NCI-H345 (cell line): Measurements from ENCODE around the gene NUDCD2.
"Not testable (repeated sequence)": the region's sequence is repeated elsewhere in the genome, so short reads cannot be mapped to it uniquely, and the experiment has no call there.

Source experiments
- DNase-seq: peaks from one replicate; lab custom pipeline; 2025; lab: John Stamatoyannopoulos, UW

The NUDCD2 gene

DNA sequence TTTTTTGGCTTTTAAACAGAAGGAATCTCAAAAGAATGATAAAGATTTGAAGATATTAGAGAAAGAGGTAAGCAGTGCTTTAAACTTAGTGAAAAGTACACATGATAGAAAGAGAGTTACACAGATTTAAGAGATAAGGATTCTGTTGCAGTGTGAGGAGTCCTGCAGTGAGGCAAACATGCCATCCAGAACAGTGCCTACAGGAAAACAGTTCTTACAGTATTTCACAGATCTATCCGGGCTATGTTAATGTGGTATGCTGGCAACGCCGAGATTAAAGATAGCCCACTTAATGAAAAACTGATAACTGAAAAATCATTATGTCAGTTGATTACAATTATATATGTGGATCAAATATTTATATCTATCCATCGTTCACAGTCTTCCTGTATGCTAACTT lies 7.8 kb upstream of the NUDCD2 start:
- DNase-seq: no peak

DNA sequence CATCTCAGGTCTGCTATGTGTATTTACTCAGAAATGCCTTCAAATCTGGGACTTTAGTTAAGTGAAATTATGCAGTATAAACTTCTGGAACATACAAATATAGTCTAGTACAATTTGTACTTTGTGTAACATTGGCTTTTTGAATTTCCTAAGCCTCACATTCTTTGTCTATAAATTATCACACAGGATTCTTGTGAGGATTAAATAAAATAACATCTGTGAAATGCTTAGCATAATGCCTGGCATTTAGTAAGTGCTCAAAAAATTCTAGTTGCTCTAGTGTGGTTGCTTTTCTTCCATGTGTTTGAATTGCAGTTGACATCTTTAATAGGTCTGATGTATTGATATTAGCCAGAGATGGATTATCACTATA lies 3.1 kb upstream of the NUDCD2 start:
- DNase-seq: no peak

DNA sequence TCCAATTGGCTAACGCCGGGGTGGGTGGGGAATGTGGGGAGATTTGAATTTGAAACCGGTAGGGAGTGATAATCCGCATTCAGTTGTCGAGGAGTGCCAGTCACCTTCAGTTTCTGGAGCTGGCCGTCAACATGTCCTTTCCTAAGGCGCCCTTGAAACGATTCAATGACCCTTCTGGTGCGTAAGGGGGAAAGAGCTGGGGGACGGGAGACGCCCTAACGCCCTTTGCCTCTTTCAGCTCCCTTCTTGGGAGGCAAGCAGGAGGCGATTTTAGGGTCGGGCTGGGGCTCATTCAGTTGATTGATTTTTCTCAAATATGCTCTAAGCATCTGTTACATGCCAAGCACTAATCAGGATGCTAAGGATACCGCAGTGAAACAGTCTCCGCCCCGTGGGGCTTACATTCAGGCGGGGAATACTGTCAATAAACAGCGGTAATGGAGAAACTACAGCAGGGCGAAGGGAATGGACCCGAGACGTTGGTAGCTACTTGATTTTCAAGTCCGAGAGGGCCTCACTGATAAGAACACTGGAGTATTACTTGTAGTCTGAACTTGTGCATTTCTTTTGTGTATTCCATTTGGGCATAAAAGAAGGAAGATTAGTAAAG lies 765 bp upstream of the NUDCD2 start, which contains the start of gene HMMR:
Gene HMMR (plus strand): TSS at position 71 of the 610 bp plus-strand sequence. CDS start 61 bp downstream, at position 132.
- DNase-seq: peak; percentile 73

DNA sequence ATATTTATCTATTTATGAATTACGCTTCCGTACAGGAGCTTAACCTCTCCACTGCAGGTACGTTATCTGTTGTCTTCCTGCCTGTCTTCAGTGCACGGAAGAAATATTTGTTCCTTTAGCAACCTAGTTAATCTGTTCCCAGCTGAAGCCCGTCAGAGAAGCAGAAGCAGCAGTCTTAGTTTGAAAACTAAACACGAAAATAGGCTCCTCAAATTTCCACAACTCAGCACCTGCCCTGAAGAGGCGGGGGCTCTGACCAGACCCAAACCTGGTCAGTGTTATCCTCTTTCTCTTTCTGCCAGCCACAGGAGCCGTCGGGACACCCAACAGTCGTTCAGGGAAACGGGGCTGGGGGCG lies 462 bp downstream of the NUDCD2 start:
- DNase-seq: no peak

DNA sequence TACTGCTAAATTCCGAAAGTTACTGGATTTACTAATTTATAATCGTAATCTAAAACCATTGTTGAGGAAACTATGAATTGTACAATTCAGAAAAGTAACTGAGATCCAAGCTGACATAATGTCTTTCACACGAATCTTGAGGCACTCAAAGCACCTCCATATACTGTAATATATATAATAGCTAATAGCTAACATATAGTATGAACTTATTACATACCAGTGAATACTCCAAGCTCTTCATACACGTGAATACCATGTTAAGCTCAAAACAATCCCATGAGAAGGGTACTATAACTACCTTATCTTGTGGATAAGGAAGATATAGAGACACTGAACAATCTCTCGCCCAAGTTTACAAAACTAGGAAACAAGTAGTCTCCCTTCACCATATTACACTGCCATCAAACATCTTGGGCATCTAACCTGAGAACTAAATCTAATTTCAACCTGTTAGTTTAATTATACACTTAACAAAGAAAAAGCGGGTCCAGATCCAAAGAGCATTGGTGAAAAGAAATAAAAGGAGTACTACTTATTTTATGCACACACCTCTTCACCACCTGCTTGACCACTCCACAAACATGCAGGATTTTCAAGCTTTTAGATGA lies 1.0 kb downstream of the NUDCD2 start:
- no peak for DNase-seq

DNA sequence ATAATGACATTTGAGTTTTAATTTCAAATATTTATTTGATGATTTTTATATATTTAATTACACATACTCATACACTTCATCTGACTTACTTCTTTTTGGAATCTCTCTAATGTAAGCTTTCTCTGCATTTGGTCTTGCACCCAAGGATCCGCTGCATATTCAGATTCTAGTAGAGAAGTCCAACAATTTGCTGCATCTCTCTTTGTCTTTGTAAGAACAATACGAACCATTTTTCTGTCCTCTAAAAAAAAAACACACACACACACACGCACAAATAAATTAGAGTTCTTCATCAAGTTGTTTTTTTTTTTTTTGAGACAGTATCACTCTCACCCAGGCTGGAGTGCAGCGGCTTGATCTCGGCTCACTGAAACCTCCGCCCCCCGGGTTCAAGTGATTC lies 3.1 kb downstream of the NUDCD2 start:
- no peak for DNase-seq

DNA sequence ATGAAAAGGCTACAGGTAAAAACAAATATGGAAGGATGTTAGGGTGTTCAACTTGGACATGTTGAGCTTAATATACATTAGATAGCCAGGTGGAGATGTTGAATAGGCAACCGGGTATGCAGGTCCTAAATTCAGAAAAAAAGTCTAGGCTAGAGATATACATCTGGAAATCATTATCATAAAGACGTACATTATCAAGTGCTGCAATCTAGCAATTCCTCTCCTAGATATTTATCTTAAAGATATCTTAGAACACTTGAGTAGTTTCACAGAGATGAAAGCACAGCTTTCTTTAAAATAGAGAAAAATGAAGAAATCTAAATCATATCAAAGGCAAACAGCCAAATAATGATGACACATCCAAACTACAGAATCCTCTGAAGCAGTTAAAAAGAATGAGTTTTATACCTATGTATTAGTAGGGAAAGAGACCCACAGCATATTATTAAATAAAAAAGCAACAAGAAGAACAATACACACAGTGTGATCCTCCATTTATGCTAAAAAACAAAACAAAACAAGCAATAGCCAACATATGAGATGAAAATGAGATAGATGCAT lies 3.8 kb downstream of the NUDCD2 start:
- DNase-seq: no peak

DNA sequence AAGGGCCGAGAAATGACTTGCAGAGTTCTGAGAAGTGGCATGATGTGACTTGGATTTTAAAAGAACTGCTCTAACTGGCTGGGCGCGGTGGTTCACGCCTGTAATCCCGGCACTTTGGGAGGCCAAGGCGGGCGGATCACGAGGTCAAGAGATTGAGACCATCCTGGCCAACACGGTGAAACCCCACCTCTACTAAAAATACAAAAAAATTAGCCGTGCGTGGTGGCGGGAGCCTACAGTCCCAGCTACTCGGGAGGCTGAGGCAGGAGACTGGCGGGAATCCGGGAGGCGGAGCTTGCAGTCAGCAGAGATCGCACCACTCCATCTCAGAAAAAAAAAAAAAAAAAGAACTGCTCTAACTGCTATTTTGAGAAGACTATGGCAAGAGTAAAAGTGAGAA lies 4.5 kb downstream of the NUDCD2 start:
- not testable (repeated sequence) for DNase-seq

DNA sequence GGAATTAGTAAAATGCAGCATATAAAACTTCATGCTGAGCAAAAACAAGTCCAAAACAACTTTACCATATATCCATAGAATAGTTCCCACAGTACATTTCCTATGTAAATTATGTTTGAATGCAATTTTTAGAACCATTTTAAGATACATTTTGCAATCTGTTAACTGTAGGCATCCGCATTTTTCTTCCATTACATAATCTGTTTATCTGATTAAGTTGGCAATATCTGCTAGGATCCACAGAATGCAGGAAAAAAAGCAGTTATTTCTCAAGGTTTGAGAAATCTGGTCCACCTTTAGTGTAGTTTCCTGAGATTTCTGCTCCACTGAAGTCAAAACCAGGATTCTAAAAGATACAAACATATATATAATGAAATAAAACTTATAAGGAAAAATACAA lies 6.2 kb downstream of the NUDCD2 start:
- no peak for DNase-seq

DNA sequence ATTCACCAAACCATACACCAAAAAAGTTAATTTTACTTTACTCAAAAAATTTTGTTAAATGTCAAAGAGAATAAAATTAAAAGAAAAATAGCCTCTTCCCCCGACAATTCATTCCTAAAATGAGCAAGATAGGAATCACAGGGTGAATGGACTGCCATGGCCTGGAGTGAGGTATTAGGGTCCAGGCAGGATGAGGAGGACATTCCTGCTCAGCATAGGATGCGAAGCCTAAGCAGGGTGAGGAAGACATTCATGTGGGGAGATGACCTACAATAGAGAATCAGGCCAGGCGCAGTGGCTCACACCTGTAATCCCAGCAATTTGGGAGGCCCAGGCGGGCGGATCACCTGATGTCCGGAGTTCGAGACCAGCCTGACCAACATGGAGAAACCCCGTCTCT lies 8.4 kb downstream of the NUDCD2 start:
- no peak for DNase-seq

DNA sequence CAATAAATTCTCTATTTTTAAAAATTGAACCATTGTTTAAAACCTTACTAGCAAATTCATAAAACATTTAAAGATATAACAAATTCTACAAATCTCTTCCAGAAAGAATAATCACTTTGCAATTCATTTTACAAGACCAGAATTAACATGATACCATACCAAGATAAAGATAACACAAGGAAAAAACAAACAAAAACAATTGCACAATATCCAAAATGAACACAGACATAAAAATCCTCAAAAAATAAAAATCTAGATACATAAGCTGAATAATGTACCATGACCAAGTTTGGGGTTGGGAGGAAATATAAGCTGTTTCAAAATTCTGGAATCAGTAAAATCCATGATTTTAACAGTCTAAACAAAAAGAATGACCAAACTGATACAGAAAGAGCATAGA lies 11.4 kb downstream of the NUDCD2 start:
- DNase-seq: no peak

DNA sequence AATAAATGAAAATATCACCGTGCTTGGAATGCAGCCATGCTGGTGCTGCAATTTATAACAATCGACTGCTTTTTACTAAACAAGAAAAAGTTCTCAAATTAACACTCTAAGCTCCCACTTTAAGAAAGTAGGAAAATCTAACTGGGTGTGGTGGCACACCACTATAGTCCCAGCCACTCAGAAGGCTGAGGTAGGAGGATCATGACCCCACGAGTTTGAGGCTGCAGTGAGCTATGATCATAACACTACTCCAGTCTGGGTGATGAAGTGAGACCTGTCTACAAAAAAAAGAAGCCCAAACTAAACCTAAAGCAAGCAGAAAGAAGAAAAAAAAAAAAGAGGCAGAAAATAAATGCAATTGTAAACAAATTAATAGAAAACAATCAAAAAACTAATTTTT lies 12.0 kb downstream of the NUDCD2 start:
- no peak for DNase-seq

DNA sequence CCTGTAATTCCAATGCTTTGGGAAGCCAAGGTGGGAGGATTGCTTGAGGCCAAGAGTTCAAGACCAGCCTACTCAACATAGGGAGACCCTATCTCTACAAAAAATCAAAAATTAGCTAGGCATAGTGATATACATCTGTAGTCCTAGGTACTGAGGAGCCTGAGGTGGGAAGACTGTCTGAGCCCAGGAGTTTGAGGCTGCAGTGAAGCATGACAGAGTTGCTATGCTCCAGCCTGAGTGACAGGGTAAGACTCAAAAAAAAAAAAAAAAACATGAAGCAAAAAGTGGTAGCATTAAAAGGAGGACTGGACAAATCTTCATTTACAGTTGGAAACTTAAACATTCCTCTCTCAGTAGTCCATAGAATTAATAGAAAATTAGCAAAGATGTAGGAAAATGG lies 12.7 kb downstream of the NUDCD2 start:
- no peak for DNase-seq

DNA sequence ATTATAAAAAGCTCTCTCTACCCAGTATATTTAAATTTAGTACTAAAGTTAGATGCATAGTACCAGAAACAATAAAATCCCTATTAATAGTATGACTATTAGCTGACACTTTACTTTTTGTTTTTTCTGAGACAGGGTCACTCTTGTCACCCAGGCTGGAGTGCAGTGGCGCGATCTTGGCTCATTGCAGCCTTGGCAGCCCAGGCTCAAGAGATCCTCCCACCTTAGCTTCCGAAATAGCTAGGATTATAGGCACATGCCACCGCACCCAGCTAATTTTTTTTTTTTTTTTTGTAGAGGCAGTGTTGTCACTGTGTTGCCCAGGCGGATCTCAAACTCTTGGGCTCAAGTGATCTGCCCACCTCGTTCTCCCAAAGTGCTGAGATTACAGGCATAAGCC lies 14.6 kb downstream of the NUDCD2 start:
- DNase-seq: no peak

DNA sequence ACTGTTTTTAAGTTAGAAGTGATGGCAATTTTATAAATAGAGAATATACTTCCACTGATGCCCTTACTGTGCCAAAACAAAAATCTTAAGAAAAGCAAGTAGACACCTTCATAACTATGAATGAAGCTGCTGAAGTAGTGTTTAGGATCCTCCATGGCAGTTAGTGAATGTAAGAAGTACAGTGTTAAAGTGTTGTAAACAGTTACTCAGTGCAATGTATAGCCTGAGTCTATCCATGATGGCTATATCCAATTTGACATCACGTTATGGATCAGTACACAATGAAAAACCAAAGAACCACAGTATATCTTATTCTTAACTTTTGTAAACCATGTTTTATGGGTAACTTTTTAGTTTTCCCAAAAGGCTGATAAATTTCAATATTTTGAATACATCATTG lies 15.4 kb downstream of the NUDCD2 start:
- DNase-seq: no peak

DNA sequence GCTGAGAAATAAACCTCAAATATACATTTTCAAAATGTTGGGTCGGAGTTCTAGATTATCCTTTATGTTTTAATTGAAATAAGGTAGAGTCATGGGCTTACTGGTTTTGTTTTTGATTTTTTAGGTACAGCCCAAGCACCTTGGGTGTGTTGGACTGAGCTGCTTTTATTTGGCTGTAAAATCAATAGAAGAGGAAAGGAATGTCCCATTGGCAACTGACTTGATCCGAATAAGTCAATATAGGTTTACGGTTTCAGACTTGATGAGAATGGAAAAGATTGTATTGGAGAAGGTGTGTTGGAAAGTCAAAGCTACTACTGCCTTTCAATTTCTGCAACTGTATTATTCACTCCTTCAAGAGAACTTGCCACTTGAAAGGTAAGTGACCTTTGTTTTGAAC lies 18.9 kb downstream of the NUDCD2 start:
- DNase-seq: no peak

DNA sequence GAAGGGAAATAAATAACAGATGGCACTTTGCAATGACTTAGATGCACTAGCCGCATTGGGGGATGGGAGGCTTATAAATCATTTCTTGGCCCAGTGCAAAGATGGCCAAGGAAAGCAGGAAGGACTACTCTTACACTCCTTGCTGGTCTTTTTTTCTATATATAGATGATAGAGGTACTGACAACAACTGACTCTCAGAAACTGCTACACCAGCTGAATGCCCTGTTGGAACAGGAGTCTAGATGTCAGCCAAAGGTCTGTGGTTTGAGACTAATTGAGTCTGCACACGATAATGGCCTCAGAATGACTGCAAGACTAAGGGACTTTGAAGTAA lies 20.8 kb downstream of the NUDCD2 start:
- DNase-seq: no peak

DNA sequence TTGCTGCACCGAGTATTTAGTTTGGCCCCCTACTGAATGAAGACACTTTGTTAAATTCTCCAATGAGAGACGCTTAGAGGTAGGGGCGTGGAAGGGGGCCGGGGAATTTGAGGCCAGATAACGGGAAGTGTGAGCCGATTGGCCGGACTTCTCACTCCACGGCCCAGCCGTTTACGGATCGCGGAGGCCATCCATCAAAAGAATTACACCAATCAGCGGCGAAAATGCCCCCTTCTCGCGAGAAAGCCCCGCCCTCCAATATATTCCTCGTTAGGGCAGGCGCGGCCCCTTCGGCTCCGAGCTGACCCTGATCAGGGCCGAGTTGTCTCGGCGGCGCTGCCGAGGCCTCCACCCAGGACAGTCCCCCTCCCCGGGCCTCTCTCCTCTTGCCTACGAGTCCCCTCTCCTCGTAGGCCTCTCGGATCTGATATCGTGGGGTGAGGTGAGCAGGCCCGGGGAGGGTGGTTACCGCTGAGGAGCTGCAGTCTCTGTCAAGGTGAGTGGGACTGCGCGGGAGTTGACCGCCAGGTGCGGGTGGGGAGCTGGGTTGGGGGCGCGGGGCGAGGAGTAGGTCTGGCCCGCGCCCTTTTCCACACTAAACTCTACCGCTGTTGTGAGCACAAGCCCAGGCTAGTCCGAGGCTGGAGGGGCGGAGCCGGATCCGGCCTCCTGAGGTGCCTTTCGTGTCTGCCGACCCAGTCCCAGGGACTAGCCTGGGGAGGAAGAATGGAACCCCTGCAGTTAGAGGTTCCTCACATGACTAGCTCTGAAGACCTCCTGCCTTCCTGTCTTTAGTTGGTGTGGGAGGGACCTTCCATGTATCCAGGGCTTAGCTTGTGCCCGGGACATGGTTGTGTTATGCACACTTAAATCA lies 22.4 kb downstream of the NUDCD2 start, which contains the start of gene CCNG1:
Gene CCNG1 (plus strand): TSS at position 287 of the 874 bp plus-strand sequence. CDS start 1,662 bp downstream, outside the sequence.
- DNase-seq: peak; percentile 98

DNA sequence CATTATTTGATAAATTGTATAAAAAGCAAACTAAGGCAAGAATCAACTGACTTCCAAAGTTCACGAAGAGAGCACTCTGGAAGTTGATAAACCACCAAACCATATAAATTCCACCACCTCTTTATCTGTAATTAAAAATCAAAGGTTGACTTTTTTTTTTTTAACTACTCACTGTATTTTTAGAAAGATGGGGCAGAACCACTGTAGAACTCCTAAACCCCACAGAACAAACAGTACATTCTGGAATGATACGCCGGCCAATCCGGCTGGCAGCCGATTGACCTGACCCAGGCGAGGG lies 22.9 kb downstream of the NUDCD2 start:
- DNase-seq: no peak

DNA sequence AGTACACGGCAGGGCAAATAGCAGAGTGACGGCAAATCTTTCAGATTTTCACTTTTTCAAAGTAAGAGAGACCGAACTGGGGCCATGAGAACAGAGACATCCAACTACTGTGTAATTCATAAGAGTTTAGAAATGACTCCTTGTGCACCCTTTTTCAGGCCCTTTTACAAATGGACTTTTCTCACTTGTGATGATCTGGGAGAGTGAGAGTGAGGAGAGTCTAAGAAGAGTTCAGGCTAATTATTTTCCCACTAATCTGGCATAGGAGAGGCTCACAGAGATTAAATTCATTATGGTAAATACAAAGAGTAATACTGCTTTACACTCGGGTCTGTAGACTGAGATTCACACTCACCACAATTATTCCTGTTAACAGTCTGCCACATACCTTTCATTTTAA lies 23.4 kb downstream of the NUDCD2 start:
- no peak for DNase-seq

DNA sequence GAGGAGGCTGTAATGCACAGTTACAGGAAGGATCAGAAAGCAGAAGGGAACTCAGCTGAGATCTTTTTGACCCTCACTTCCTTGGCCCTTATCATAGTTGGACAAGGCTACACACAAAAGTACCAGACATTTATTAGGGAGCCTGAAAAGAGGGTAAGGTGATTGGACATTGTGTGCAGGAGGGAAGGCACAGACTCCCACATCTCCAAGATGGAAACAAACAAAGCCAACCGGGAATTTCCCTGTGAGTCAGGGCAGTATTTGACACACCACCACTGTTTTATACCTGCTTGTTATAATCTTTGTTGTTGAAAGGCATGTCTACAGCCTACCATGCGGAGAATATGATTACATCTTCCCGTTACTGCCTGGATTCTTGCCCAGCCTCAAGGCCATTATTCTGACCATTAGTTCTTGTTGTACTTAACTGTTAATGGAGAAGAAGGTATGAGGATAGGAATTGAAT lies 25.5 kb downstream of the NUDCD2 start:
- DNase-seq: no peak

DNA sequence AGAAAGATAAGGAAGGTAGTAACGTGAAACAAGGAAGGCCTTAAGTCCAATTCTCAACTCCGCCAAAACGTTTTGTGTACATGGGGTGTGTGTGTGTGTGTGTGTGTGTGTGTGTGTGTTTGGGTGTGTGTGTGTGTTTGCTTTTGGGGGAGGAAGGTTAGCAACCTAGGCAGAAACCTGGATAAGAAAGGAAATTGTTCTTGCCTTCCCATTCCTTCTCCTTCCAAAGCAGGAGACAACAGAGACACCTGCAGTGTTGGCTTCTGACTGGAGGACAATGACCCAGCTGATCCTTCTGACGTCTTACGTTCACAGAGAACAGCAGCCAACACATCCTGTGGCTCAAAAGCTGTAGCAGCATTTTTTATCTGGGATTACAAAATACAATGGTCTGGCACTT lies 26.6 kb downstream of the NUDCD2 start:
- DNase-seq: no peak

DNA sequence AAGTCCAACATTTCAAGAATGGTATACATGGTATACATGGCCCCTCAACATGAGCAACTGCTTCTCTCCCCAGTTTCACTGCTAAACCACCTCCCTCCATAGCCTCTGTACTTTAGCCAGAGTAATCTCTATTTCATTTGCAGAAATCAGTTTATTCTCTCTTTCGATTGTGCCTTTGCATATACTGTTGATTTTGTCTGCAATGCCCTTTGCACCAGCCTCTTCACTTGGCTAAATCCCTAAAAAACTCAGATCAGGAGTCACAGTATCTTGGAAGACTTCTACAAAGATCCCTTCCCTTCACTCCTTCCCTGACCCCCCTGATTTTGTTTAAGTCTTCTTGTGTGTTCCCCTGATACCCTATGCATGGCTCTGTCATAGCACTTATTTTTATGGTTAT lies 27.4 kb downstream of the NUDCD2 start:
- no peak for DNase-seq
